HG02610 (cell line): ENCODE results near the gene RBM20.
"Not testable (repeated sequence)": the region's sequence is repeated elsewhere in the genome, so short reads cannot be mapped to it uniquely, and the experiment has no call there.

Source experiments
- ATAC-seq: cut with Tn5 transposase; IDR thresholded peaks from one replicate; pipeline ENCODE4 v1.9.1; 2021; ENCODE audit warnings: mild to moderate bottlenecking, moderate library complexity; ENCODE audit not compliant: unreplicated experiment

Gene RBM20

GRCh38 chr10:110625356-110625894, 18.7 kb upstream of the RBM20 start:
- ATAC-seq, result no peak

GRCh38 chr10:110625951-110626855, 17.9 kb upstream of the RBM20 start:
- no peak for ATAC-seq

- no peak for ATAC-seq
These were observed 16.0 kb upstream of the RBM20 start for GRCh38 chr10:110628161-110628560.

GRCh38 chr10:110629680-110630191, 14.4 kb upstream of the RBM20 start:
- ATAC-seq, result no peak

GRCh38 chr10:110631934-110632333, 12.2 kb upstream of the RBM20 start:
- no peak for ATAC-seq

GRCh38 chr10:110632591-110633215, 11.4 kb upstream of the RBM20 start:
- no peak for ATAC-seq

- no peak for ATAC-seq
These were observed 9.5 kb upstream of the RBM20 start for GRCh38 chr10:110634527-110635209.

- ATAC-seq, result no peak
These were observed 7.6 kb upstream of the RBM20 start for GRCh38 chr10:110636572-110636931.

GRCh38 chr10:110636932-110637557, 7.1 kb upstream of the RBM20 start:
- no peak for ATAC-seq

GRCh38 chr10:110637558-110638053, 6.5 kb upstream of the RBM20 start:
- no peak for ATAC-seq

- no peak for ATAC-seq
These were observed 5.8 kb upstream of the RBM20 start for GRCh38 chr10:110638319-110638718.

GRCh38 chr10:110639046-110639445, 5.1 kb upstream of the RBM20 start:
- not testable (repeated sequence) for ATAC-seq

GRCh38 chr10:110639858-110640257, 4.3 kb upstream of the RBM20 start:
- not testable (repeated sequence) for ATAC-seq

GRCh38 chr10:110641256-110641655, 2.9 kb upstream of the RBM20 start:
- no peak for ATAC-seq

GRCh38 chr10:110642204-110643034, 1.7 kb upstream of the RBM20 start:
- ATAC-seq, result no peak

GRCh38 chr10:110643035-110643652, 992 bp upstream of the RBM20 start:
- ATAC-seq, result no peak

GRCh38 chr10:110644598-110645462, 694 bp downstream of the RBM20 start:
- ATAC-seq, result no peak

- no peak for ATAC-seq
These were observed 2.4 kb downstream of the RBM20 start for GRCh38 chr10:110646417-110647135.
